Liver (tissue), 9 donors: Measurements from ENCODE around the gene KIAA0513. TPM values are rescaled to one million over a fixed set of nuclear protein-coding genes. Genes with fewer than 3 reads are reported as not detected.
A peak's percentile ranks its signal among the peaks of the same experiment; 100 is the strongest.

Source experiments
- DNase-seq: peaks from one replicate; pipeline ENCODE4 v3.0.0-alpha.2; 2017; ENCODE audit warnings: low spot score
- H3K27ac ChIP-seq, 2 donors: one replicate each; pipeline ENCODE4 v1.7.0; 2013; ENCODE audit warnings: inconsistent platforms in 2 of 2, low read length in 2 of 2, control low read depth in 1 of 2, low read depth in 1 of 2, mild to moderate bottlenecking in 1 of 2
- H3K27me3 ChIP-seq, 4 donors: one replicate each; pipeline versions ENCODE4 v1.6.1 to v1.7.0; 2013; ENCODE audit warnings: low read length in 3 of 4, inconsistent platforms in 1 of 4, mild to moderate bottlenecking in 1 of 4, moderate library complexity in 1 of 4; ENCODE audit not compliant: control insufficient read depth in 4 of 4, insufficient read depth in 4 of 4
- H3K36me3 ChIP-seq, 4 donors: one replicate each; pipeline versions ENCODE4 v1.6.1 to v1.7.0; 2013; ENCODE audit warnings: low read length in 3 of 4, mild to moderate bottlenecking in 3 of 4, low read depth in 1 of 4, moderate library complexity in 1 of 4; ENCODE audit not compliant: control insufficient read depth in 4 of 4, insufficient read depth in 3 of 4
- H3K4me1 ChIP-seq, 4 donors: one replicate each; pipeline versions ENCODE4 v1.6.1 to v1.7.0; 2013; ENCODE audit warnings: low read length in 3 of 4, mild to moderate bottlenecking in 3 of 4, moderate library complexity in 1 of 4; ENCODE audit not compliant: control insufficient read depth in 4 of 4, insufficient read depth in 4 of 4
- H3K4me3 ChIP-seq, 3 donors: one replicate each; pipeline versions ENCODE4 v1.6.1 to v1.7.0; 2013; ENCODE audit warnings: low read length in 3 of 3, control low read depth in 1 of 3, low read depth in 1 of 3, mild to moderate bottlenecking in 1 of 3
- H3K9ac ChIP-seq, 2 donors: one replicate each; pipeline ENCODE4 v1.7.0; 2013; ENCODE audit warnings: low read length in 2 of 2, mild to moderate bottlenecking in 2 of 2, moderate library complexity in 2 of 2, control low read depth in 1 of 2, low read depth in 1 of 2
- H3K9me3 ChIP-seq, 4 donors: one replicate each; pipeline versions ENCODE4 v1.6.1 to v1.7.0; 2013; ENCODE audit warnings: low read length in 3 of 4; ENCODE audit not compliant: control insufficient read depth in 4 of 4
- FOXA1 ChIP-seq: IDR thresholded peaks from 2 replicates; pipeline ENCODE4 v1.6.1; 2016; ENCODE audit warnings: antibody characterized with exemption
- FOXA2 ChIP-seq: IDR thresholded peaks from 2 replicates; pipeline ENCODE4 v1.6.1; 2016; ENCODE audit warnings: antibody characterized with exemption
- GABPA ChIP-seq, 2 donors: IDR thresholded peaks in 1 of 2; conservative IDR thresholded peaks in 1 of 2; 2 replicates each; pipeline ENCODE4 v1.6.1; 2016; ENCODE audit warnings: antibody characterized with exemption in 2 of 2, mild to moderate bottlenecking in 1 of 2, moderate library complexity in 1 of 2
- HNF4A ChIP-seq, 2 donors: conservative IDR thresholded peaks; 2 replicates each; pipeline ENCODE4 v1.6.1; 2016; ENCODE audit warnings: antibody characterized with exemption in 2 of 2, mild to moderate bottlenecking in 2 of 2
- HNF4G ChIP-seq: IDR thresholded peaks from 2 replicates; pipeline ENCODE4 v1.6.1; 2016; ENCODE audit warnings: antibody characterized with exemption
- JUND ChIP-seq, 2 donors: IDR thresholded peaks; 2 replicates each; pipeline ENCODE4 v1.6.1; 2016; ENCODE audit warnings: antibody characterized with exemption in 2 of 2
- NR2F2 ChIP-seq: IDR thresholded peaks from 2 replicates; pipeline ENCODE4 v1.6.1; 2016; ENCODE audit warnings: antibody characterized with exemption
- RAD21 ChIP-seq, 2 donors: IDR thresholded peaks; 2 replicates each; pipeline ENCODE4 v1.6.1; 2016; ENCODE audit warnings: antibody characterized with exemption in 2 of 2, mild to moderate bottlenecking in 2 of 2
- RXRA ChIP-seq, 2 donors: IDR thresholded peaks; 2 replicates each; pipeline ENCODE4 v1.6.1; 2017 to 2018; ENCODE audit warnings: antibody characterized with exemption in 2 of 2, mild to moderate bottlenecking in 1 of 2
- SP1 ChIP-seq: IDR thresholded peaks from 2 replicates; pipeline ENCODE4 v1.6.1; 2018; ENCODE audit warnings: antibody characterized with exemption, mild to moderate bottlenecking
- TAF1 ChIP-seq: conservative IDR thresholded peaks from 2 replicates; pipeline ENCODE4 v1.6.1; 2016; ENCODE audit warnings: antibody characterized with exemption, mild to moderate bottlenecking
- YY1 ChIP-seq: IDR thresholded peaks from 2 replicates; pipeline ENCODE4 v1.6.1; 2016; ENCODE audit warnings: antibody characterized with exemption, mild to moderate bottlenecking
- WGBS: extraction: QIAGEN DNeasy Blood & Tissue Kit; methylation state at CpG from one replicate; pipeline ENCODE4 v1.1.7; 2013; 5-methylcytosine and 5-hydroxymethylcytosine counted together
- polyA plus RNA-seq, 2 donors: library from polyadenylated mRNA; stranded (reverse) in 1 of 2; unstranded in 1 of 2; fragments of 200-250 nt in 1 of 2; fragments of >200 nt in 1 of 2; fragmentation: Nextera tagmentation in 1 of 2; extraction: Ambion mirVana in 1 of 2; gene quantifications; one replicate each; pipeline versions ENCODE4 v1.2.1 to v1.2.3, GENCODE V29; 2013 to 2015
- total RNA-seq, 2 donors: library from RNA; depleted of rRNA; stranded (reverse); fragments of >200 nt; gene quantifications; one replicate each; pipeline ENCODE4 v1.2.3, GENCODE V29; 2014
- TF ChIP-seq, protein P1 (sequence below): IDR thresholded peaks from 2 replicates; pipeline ENCODE4 v1.6.1; 2016; ENCODE audit warnings: antibody characterized with exemption
- TF ChIP-seq, protein P2 (sequence below): IDR thresholded peaks from 2 replicates; pipeline ENCODE4 v1.6.1; 2016; ENCODE audit warnings: antibody characterized with exemption
- TF ChIP-seq, protein P3 (sequence below): IDR thresholded peaks from 2 replicates; pipeline ENCODE4 v1.6.1; 2016; ENCODE audit warnings: antibody characterized with exemption
- TF ChIP-seq, protein P4 (sequence below): fragments of 150-350 bp; IDR thresholded peaks from 2 replicates; pipeline ENCODE4 v1.5.1; 2017; ENCODE audit warnings: improper control_type of control experiment, low read depth, low read length; ENCODE audit not compliant: missing input control
- TF ChIP-seq, protein P5 (sequence below): IDR thresholded peaks from 2 replicates; pipeline ENCODE4 v1.6.1; 2016; ENCODE audit warnings: antibody characterized with exemption, mild to moderate bottlenecking
- donor health status: healthy.
- donor health status: healthy.
- donor health status: healthy.
- donor health status: healthy.
- donor health status: healthy.

Gene KIAA0513
- total and polyA plus RNA-seq, 4 donors, result 1.5 to 5.9 (median 2.9) TPM

DNA sequence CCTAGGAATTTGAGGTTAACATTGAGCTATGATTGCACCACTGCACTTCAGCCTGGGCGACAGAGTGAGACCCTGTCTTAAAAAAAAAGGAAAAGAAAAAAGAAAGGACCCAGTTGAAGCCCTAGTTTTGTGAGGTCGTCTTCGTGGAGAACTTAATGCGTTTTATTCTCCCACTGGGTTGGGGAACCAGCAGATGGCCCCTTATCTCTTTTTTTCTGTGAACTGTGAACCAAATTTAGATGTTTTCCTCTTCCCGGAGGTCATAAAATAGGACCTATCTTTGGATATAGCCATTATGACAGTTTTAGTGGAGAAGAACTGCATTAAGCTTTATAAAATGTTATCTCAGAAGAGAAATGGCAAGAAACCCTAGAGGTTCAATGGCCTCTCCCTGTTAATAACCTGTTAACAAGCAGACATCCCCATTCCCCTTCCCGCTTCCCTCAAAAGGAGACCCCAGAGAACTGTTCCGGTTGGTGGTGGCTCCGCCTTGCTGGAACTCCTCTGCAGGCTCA, 23.5 kb downstream of the KIAA0513 start:
- no peaks in the 10 kb centered on the region for H3K9me3 ChIP-seq
- no peak overlapping the region for H3K27ac ChIP-seq
- H3K4me3 ChIP-seq, result no peak overlapping the region
- WGBS, result 77% methylated on average over 8 of the region's 8 CpGs
- H3K9ac ChIP-seq, result no peak overlapping the region
- H3K36me3 ChIP-seq, result no peaks in the 10 kb centered on the region
- TF ChIP-seq, protein P1, sequence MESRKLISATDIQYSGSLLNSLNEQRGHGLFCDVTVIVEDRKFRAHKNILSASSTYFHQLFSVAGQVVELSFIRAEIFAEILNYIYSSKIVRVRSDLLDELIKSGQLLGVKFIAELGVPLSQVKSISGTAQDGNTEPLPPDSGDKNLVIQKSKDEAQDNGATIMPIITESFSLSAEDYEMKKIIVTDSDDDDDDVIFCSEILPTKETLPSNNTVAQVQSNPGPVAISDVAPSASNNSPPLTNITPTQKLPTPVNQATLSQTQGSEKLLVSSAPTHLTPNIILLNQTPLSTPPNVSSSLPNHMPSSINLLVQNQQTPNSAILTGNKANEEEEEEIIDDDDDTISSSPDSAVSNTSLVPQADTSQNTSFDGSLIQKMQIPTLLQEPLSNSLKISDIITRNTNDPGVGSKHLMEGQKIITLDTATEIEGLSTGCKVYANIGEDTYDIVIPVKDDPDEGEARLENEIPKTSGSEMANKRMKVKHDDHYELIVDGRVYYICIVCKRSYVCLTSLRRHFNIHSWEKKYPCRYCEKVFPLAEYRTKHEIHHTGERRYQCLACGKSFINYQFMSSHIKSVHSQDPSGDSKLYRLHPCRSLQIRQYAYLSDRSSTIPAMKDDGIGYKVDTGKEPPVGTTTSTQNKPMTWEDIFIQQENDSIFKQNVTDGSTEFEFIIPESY, result no peak
- TF ChIP-seq RXRA (IDR thresholded peaks at IDR 0.05), result peak in 1 of 2 donors; percentile 14
- TF ChIP-seq NR2F2, result peak; percentile 50
- no peak for TF ChIP-seq HNF4G
- TF ChIP-seq, protein P2, sequence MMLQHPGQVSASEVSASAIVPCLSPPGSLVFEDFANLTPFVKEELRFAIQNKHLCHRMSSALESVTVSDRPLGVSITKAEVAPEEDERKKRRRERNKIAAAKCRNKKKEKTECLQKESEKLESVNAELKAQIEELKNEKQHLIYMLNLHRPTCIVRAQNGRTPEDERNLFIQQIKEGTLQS, result no peak
- TF ChIP-seq FOXA2, result no peak
- no peak for TF ChIP-seq FOXA1
- TF ChIP-seq SP1, result no peak
- no peak for TF ChIP-seq GABPA (IDR thresholded peaks at IDR 0.05 in 1 of 2, conservative IDR thresholded peaks at IDR 0.05 in 1 of 2)
- TF ChIP-seq JUND (IDR thresholded peaks at IDR 0.05), result no peak
- no peak for TF ChIP-seq YY1
- TF ChIP-seq, protein P3, sequence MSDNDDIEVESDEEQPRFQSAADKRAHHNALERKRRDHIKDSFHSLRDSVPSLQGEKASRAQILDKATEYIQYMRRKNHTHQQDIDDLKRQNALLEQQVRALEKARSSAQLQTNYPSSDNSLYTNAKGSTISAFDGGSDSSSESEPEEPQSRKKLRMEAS, result no peak
- TF ChIP-seq TAF1, result no peak
- TF ChIP-seq HNF4A (conservative IDR thresholded peaks at IDR 0.05), result no peak
- no peak for TF ChIP-seq RAD21 (IDR thresholded peaks at IDR 0.05)
- TF ChIP-seq, protein P4, sequence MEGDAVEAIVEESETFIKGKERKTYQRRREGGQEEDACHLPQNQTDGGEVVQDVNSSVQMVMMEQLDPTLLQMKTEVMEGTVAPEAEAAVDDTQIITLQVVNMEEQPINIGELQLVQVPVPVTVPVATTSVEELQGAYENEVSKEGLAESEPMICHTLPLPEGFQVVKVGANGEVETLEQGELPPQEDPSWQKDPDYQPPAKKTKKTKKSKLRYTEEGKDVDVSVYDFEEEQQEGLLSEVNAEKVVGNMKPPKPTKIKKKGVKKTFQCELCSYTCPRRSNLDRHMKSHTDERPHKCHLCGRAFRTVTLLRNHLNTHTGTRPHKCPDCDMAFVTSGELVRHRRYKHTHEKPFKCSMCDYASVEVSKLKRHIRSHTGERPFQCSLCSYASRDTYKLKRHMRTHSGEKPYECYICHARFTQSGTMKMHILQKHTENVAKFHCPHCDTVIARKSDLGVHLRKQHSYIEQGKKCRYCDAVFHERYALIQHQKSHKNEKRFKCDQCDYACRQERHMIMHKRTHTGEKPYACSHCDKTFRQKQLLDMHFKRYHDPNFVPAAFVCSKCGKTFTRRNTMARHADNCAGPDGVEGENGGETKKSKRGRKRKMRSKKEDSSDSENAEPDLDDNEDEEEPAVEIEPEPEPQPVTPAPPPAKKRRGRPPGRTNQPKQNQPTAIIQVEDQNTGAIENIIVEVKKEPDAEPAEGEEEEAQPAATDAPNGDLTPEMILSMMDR, result no peak
- TF ChIP-seq, protein P5, sequence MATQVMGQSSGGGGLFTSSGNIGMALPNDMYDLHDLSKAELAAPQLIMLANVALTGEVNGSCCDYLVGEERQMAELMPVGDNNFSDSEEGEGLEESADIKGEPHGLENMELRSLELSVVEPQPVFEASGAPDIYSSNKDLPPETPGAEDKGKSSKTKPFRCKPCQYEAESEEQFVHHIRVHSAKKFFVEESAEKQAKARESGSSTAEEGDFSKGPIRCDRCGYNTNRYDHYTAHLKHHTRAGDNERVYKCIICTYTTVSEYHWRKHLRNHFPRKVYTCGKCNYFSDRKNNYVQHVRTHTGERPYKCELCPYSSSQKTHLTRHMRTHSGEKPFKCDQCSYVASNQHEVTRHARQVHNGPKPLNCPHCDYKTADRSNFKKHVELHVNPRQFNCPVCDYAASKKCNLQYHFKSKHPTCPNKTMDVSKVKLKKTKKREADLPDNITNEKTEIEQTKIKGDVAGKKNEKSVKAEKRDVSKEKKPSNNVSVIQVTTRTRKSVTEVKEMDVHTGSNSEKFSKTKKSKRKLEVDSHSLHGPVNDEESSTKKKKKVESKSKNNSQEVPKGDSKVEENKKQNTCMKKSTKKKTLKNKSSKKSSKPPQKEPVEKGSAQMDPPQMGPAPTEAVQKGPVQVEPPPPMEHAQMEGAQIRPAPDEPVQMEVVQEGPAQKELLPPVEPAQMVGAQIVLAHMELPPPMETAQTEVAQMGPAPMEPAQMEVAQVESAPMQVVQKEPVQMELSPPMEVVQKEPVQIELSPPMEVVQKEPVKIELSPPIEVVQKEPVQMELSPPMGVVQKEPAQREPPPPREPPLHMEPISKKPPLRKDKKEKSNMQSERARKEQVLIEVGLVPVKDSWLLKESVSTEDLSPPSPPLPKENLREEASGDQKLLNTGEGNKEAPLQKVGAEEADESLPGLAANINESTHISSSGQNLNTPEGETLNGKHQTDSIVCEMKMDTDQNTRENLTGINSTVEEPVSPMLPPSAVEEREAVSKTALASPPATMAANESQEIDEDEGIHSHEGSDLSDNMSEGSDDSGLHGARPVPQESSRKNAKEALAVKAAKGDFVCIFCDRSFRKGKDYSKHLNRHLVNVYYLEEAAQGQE, result no peak
- peaks cover 0 to 13% (median 6%) of the 10 kb centered on the region in 4 donors for H3K4me1 ChIP-seq
- H3K27me3 ChIP-seq, result no peaks in the 10 kb centered on the region
- no peak for DNase-seq
